GM21723 (cell line): Measurements from ENCODE around the gene ITPKB.

Experiments used
- ATAC-seq: cut with Tn5 transposase; IDR thresholded peaks from one replicate; pipeline ENCODE4 v1.9.1; 2021; ENCODE audit warnings: mild to moderate bottlenecking, moderate library complexity; ENCODE audit not compliant: unreplicated experiment

Gene ITPKB

DNA sequence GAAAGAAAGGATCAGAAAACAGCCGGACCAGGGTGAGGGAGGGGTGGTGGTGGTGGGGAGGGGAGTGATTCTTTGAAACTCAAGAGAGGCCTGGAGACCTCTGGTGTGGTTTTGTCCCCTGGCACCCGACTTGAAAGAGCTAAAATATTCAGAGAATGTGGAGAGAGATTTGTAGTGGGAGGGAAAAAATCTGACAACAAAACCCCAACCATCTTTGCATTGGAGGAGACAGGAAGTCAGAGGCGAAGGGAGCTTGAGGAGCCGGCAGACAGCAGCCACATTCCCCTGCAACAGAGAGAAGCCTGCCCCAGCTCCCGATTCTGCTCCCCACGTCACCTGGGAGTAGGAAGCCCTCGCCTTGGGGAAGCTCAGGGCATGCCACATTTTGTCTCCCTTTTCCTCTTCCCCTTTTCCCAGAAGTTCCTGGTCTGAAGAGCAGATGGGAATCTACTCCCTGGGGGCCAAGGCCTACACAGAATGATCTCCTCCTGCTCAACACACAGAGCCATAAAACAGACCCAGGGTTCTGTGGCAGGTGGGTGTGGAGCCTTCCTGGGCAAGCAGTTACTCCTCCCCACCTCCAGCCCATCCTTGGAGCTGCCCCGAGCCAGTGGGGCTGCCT, 84.9 kb downstream of the ITPKB start:
- no peak for ATAC-seq

DNA sequence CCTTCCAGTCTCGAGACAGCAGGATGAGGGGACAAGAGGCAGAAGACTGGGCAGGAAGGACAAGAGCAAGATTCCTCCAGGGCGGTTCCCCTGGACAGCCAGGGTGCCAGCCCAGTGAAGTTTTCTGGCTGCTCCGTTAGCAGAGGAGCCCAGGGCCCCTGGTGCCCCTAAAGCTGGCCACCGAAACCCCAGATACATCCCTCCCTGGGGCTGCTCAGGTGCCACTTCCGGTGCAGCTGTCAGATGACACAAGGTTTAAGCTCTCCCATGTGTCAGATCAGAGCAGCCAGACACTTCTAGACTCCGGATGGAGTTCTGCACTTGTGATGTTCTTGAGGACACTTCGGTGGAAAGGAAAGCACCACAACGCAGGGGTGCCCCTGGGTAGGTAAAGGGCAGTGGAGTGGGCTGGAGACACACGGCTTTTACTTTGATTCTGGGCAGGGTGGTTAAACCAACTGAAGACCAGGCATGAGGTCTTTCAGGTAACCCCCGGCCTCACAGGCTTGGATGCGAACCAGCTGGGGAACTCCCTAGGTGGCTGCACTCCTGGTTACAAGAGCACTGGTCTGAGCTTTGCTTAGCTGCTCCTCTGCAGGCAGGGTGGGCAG, 85.7 kb downstream of the ITPKB start:
- ATAC-seq, result peak; percentile 78

DNA sequence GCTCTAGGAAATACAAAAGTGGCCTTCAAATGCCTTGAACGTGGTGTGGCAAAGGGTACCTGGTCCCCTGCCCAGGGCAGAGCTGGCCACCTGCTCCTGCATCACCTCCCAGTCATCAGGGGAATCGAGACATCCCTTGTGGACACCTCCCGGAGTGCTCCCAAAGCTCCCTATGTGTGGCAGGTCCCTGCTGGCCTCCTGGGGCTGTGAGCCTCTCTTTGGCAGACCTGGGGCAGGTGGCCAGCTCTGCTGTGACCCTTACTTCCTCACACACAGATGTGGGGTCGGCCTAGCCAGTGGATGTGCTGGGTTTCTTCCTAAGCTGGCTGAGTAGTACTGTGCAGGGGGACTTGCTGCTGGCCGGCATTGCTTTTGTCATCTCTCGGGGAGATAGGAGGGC, 86.5 kb downstream of the ITPKB start:
- ATAC-seq, result no peak

DNA sequence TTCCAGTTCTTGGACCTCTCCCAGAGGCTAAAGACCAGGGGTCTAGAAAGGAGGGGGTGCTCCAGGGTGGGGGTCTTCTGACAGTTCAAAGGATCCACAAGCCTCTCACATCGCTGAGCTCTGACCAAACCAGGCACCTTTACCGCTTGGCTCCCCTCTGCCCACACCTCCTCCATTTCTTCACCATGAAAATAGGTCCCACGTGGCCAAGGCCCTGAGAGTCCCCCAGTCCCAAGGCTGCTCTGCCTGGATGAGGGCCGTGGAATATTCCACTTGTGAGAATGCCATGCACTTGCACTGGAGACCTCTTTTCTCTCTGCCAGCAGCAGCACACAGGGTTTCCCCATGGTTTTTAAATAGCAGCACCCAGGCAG, 87.4 kb downstream of the ITPKB start:
- no peak for ATAC-seq

DNA sequence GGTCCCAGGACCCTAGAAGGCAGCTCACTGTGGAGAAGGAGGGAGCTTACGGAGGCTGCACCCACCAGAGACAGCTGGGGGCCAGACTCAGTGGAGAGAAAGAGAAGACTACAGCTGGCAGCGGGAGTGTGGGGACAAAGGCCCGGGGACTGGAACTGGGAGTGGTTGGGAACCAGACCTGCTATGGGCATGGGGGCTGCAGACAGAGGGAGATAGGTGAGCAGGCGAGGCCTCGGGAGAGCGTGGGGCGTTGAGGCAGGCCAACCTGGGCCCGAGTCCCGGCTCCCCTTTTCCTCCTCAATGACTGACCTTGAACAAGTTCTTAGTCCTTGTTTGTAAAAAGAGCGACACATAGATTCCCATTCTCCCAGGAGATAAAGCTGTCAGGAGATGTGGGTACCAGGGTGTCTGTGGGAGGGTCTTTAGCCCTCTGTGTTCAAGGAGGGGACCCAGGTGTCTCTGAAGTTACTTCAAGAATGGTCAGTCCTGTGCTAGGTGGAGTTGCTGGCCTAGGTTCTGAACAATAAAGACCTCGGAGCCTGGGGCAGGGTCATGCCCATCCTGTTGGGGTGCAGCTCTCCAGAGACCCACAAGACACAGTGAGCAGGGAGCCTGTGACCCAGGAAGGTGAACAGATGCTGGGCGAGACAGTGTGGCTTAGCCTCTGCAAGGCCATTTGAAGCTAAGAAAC, 87.9 kb downstream of the ITPKB start:
- no peak for ATAC-seq

DNA sequence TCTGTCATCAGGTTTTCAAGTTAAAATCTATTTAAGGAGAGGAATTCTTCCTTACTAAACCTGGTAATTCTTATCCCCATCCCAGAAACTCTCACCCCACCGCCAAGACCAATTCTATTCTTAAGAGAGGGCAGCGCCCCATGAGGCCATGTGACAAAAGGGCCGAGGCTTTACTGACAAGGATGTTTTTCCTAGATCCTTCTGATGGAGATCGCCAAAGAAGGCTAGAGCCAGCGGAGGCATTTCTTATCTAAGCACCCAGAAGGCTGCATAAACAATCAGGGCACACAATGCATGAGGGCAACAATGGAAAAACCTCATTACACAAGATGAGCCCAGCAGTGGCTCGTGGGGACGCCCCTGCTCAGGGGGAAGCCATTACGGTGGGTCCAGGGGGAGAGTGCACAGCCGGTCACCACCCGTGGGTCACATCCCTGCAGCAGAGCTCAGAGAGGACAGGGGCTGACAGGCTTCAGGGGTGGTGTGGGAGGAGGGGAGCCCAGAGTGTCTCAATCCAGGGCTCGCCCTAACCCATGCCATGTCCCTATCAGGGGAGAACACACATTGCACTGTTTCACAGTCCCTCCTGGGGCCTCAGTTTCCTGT, 88.7 kb downstream of the ITPKB start:
- ATAC-seq, result no peak

DNA sequence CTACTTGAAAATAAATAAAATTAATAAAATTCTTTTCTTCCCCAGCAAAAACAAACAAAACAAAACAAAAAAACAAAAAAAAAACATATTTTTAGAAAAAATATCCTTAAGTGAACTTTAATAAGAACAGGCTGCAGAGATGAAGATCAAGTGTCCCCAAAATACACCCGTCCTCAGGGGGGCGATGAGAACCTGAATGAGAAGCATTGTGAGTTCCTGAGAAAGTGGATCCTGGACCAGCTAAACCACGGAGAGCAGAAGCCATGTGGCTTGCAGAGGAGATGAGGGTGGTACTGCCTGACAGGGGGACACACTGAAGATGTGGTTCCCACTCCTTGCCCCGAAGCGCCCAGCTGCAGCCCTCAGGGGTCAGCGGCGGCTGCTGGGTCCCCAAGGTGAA, 89.3 kb downstream of the ITPKB start:
- ATAC-seq, result no peak

DNA sequence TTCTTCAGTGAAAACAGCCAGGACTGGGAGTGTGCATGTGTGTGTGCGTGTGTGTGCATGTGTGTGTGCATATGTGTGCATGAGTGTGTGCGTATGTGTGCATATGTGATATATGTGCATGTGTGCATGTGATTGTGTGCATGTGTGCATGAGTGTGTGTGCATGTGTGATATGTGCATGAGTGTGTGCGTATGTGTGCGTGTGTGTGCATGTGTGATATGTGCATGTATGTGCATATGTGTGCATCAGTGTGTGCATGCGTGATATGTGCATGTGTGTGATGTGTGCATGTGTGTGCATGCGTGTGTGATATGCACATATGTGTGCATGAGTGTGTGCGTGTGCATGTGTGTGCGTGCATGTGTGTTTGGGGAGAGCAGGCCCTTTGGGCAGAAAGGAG, 89.8 kb downstream of the ITPKB start:
- no peak for ATAC-seq

DNA sequence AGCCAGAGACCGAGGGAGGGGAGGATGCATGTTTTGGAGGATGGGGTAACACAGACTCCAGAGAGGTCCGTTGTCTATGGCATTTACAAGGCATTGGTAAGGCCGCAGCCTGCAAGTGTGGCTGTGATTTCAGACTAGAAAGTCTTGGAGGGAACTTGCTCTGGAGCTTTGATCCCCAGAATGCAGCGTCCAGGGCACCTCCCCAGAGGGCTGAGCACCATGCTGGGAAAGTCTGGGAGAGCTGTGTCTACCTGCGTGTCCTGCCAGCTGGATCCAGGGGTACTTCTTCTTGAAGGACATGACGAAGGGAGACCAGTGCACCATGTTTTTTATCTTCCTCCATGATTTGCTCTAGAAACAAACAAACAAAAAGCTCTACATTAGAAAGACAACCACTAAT, 90.7 kb downstream of the ITPKB start:
- ATAC-seq, result no peak

DNA sequence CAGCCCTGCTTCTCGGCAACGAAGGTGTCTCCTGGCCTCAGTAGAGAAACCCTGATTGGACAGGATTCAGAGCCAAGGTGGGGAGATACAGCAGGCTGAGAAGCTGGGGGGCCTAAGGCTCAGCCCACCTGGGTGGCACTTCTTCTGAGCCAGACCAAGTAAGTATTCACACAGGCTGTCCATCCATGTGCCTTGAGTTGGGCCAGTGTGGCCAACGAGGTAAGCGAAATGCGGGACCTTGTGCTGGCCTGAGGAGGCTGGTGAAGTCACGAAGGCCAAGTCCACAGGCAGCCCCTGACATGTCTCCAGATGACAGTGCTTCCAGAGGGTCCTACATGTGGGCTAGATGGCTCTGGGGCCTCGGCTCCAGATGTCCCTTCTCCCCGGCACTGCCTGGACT, 91.4 kb downstream of the ITPKB start:
- ATAC-seq, result no peak

DNA sequence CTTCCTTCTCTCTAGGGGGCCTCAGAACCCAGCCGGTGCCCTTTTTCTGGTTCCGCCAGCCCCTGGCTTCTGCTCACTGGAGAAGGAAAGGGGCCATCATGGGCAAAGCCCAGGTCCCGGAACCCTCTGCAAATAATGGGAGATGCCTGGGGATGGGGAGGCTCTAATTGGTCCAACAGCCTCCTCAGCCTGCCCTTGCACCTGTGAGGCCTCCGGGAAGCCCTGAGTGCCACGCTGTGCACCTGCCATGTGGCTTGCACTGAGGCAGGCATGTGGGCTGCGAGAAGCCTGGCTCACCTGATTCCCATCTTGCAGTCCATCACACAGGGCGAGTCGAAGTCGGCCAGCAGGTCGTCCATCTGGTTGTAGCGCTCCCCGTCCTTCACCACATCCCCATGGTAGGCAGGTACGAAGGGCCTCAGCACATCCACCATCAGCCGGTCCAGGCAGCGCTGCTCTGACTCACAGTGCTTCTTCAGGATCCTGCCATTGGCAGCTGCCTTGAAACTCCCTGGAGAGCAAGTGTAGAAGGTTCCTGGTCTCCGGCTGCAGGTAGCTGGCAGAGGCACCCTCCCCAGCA, 92.1 kb downstream of the ITPKB start:
- no peak for ATAC-seq

DNA sequence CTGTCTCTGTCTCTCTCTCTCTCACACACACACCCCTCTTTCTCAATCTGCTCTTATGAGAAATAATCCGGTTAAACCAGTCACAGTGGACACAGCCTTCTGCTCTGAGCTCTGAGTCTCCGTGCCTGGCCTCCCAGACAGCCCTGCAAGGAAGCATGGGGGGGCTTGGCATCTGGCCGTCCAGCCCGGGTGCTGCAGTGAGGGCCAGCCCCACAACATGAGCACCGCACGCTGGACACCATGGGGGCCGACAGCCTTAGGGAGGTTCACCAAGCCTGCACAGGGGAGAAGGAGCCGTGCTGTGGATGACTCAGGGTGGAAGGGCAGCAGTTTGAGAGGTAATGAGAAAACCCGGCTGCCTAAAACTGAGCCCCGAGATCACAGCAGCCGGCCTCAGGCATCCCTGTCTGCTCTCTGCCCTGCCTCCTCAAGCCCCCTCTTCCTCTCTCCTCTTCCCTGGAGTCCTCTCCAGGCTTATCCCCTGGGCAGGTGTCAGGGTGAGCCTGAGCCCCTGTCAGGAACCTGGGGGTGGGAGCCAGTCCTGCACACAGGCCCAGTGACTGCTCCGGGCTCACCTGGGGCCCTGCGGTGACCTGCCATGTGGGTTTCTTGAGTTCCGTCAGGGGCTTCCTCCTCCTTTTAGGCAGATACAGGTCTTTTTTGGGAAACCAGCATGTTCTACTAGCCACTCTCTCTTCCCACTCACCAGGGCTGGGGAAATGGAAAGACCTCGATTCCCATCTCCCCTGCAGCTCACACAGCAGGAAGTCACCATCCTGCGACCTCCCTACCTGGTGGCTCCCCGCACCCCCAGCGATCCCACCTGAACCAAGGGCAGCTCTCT, 92.8 kb downstream of the ITPKB start:
- ATAC-seq, result no peak

DNA sequence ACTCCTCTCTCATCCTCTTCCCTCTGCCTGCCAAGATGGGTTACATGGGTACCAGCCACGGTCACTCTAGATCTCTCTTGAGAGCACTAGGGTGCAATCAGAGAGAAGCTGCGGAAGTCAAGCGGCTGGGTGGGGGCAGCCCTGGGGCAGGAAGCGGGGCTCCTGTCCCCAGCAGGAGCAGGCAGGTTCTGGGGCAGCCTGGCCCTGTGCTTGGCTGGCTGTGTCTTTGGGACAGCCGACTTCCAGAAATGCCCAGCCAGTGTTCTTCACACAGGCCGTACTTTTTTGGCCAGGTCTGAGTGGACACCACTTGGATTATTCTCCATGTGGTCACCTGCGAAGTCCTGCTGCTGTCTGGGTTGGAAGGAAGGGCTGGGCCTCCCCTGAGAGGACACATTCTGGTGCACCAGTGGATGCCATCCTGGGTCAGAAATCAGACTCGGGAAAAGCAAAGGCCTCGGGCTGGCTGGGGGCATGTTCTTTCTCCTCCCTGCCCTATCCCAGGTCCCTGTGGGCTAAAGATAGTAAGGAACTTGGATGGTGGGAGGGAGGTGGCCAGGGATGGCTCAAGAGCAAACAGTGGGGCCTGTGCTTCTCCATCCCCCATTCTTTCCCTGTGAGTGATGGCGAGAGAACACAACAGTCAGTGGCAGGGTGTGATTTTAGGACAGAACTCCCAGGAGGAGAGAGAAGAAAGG, 93.7 kb downstream of the ITPKB start:
- no peak for ATAC-seq

DNA sequence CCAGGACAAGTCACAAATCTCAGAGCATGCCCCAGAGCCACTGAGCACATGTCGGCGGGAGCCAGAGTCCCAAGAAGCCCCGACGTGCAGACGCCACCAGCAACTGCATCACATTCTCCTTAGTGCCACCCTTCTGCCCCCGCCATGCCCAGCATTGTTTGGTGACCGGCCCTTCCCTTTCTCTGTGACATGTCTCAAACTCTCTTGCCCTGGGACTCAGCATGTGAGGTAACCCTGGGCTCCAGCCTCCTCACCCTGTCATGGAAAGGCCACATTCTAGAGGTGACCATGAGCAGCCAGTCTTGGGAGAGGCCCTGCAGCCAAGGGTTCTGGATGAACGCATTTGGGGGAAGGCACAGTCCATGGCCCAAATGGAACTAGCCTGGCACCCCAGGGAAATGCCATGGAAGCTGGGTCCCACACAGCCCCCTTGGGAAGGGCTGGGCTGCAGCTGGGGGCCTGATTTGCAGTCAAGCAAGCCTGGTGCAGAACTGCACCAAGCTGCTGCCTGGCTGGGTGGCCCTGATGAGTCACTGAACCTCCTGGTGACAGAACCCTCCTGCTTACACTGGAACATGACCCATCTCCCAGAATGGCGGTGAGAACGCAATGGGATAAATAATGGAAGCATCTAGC, 94.4 kb downstream of the ITPKB start:
- ATAC-seq, result no peak

DNA sequence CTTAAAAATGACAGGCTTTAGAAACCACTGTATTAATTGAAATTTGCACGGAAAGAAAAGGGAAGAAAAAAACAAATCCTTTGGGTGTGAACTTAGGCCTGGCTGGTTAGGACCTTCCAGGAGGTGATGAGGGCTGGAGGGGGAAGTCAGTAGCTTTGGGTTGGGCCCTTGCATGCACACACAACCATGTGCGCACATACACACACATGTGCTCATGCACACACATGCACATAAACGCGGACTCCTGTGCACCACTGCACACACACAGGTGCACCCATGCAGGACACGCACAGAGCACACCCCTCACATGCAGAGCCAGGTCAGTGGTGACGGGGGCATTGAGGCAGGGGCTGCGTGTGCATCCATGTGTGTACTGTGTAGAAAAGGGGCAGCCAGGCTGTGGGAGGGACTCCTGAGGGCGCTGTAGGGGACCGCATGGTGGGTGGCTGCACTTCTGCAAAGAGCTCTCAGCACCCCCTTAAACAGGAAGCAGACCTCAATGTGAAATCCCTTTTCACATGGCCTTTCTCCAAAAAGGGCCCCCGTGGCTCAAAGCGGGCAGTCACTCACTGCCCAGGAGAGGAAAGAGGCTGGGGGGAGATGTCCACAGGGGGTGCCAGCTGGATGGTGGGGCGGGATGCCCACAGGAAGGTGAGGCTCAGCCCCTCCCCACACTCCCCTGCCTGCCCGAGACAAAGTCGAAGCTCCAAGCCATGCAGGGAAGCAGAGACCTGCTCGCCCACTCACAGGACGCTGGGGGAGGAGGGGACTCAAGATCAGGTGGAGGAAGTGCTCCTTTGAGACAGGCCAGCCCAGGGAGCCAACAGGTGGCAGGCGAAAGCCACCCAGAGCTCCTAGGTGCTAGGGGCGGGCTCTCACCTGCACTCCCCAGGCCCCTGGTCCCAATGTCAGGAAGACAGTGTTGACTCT, 95.2 kb downstream of the ITPKB start:
- ATAC-seq, result peak; percentile 58

DNA sequence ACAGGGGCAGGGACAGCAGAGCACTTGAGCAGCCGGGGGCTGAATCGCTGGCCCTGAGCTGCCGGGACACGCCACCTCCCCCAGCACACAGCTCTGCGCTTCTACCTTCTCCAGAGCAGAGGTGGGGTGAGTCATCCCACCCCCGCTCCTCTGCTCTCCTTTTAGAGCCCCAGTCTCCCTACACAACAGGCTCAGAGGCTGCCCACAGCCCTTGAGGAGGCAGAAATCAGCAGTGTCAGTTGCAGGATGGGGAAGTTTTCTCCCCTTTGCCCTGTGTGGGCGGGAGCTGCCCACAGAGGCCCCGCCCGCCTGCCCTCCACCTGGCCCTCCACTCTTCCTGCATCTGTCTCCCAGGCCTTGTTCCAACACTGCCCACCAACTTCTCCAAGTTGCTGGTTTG, 95.9 kb downstream of the ITPKB start:
- peak; percentile 72 for ATAC-seq

DNA sequence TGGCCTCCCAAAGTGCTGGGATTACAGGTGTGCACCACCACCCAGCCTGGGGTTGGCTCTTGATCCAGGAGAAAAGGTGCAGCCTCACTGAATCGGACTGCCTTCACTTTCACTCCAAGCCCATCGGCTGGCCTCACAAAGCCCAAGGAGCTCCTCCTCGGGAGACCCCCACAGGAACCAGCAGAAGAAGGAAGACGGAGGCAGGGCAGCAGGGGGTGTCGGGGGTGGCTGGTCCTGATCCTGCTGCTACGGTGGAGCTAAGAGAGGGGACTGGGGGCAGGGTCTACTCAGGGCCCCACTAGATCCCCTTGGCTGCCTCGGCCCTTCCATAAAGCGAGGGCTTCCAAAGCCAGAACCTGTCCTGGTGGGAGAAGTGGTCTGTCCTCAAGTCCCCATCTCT, 96.7 kb downstream of the ITPKB start:
- no peak for ATAC-seq

DNA sequence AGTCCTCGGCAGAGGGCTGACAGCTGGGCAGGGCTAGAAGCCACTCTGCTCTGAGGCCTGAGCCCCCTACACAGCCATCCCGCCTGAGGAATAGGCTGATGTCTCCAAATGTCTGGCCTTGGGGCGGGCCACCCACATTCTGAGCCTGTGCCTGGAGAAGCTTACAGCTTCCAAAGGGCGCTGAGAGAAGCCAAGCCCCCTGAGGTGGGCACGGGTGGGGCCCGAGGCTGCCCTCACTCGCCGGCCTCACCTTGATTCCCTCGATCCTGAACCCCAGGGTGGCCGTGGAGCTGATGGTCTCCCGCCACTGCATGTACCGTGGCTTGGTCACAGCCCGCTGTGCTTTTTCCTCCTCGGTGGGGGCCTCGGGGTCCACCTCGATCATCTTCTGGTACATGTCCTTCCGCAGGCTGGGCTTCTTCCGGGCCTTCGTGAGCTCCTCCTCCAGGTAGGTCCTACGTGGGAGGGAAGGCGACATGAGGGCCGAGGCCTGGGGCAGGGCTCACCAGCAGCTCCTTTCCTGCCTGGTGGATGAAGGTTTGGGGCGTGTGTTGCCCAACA, 97.3 kb downstream of the ITPKB start:
- ATAC-seq, result no peak
